Inflammatory macrophage treated with lipopolysaccharide for 4 hours (primary cell): ENCODE data around the gene AFMID.

Experiments
- DNase-seq: peaks from one replicate; pipeline ENCODE4 v3.0.0-alpha.2; 2020

AFMID gene

DNA sequence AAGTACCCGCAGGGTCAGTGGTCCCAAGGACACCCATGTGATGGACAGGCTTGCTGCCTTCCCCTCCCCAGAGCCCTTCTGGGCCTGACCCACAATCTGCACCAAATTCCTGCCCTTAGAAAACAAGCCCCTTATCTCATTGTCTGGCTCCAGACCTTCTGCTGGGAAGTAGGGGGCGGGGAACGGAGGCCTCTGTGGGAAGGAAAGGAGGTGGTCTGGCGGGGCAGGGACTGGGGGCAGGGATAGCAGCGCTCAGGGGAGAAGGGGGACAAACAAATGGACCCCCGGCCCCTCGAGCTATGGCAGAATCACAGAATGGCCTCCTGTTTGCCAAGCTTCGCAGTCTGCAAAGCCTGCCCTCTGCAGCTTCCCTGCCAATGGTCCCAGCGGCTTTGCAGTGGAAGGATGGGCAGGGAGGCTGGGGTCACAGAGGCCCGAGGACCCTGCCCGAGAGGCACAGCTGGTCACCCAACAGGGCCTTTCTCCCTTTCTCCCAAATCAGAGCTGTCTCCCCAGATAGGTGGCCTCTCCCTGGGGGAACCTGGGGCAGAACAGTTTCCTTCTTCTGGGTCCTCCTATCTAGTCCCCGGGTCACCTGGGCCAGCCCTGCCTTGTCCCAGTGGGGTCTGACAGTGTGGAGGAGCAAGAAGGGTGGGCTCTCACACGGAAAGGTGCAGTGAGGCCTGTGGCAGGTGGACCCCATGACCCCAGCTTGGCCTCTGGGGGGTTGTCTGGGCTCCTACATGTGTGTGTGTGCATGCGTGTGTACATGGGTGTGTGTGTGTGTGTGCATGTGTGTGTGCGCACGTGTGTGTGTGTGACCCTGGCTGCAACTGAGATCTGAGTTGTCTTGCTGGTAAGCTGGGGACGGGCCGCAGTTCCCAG, 69.8 kb downstream of the AFMID start:
- no peak for DNase-seq
